ENCODE results near the gene PPM1J. TPM values are rescaled to one million over a fixed set of nuclear protein-coding genes. Genes with fewer than 3 reads are reported as not detected.
A peak's percentile ranks its signal among the peaks of the same experiment; 100 is the strongest.

PPM1J gene
- total and polyA plus RNA-seq, 9 of the 15 experiments (the other 6 are each of a cell fraction or from before 2014, with no cell fraction given) = 0.25 to 10.5 (median 4.2) TPM

DNA sequence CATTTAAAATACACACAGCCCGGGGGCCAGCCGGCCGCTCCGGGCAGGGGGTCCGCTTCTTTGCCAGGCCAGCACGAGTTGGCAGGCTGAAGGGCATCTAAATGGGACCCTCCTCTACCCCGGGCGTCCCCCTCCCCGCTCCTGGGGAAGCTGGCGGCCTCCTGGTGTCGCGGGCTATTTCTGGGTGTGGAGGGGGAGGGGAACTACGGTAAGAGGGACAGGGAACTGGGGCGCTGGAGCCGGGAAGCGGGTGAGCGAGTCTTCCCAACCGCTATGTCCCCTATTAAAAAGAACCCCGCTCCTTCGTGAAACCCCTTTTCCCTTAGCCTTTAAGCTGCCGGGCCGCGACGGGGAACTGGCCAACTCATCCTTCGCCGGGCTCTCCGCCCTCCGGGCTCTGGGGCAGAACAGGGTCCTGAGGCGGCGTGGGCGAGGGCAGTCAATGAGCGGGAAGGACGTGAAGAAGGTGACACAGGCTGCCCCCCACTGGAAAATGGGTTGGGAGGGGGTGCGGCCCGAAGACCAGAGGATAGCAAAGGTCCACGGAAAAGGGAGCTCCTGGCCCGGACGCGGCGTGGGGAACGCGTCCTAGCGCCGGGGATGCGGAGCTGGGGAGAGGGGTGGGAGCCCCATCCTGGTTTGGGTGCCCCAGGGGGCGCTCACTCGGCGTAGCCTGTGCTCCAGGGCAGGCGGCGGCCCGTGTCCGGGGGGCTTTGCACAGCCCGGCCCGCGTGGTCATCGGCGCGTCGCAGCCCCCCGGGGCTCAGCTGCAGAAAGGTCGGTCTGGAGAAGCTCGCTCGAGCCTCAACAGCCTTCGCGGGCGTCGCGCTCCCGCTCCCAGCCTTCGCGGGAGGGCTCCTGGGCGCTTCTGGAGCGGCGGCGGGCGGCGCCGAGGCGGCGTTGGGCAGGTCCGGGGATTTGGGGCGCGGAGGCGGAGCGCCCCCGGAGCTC, 544 bp downstream of the PPM1J start (continued):
- TF ChIP-seq KAT2B (IDR thresholded peaks at IDR 0.05; ENCODE audit: low read depth, low read length) = no peak
- no peak for TF ChIP-seq ZBTB8A (IDR thresholded peaks at IDR 0.05; ENCODE audit: partially characterized antibody)
- TF ChIP-seq GATAD2A (IDR thresholded peaks at IDR 0.05) = no peak
- TF ChIP-seq, protein P1, sequence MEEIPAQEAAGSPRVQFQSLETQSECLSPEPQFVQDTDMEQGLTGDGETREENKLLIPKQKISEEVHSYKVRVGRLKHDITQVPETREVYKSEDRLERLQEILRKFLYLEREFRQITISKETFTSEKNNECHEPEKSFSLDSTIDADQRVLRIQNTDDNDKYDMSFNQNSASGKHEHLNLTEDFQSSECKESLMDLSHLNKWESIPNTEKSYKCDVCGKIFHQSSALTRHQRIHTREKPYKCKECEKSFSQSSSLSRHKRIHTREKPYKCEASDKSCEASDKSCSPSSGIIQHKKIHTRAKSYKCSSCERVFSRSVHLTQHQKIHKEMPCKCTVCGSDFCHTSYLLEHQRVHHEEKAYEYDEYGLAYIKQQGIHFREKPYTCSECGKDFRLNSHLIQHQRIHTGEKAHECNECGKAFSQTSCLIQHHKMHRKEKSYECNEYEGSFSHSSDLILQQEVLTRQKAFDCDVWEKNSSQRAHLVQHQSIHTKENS (CRISPR knock-in tag; IDR thresholded peaks at IDR 0.05) = no peak
- TF ChIP-seq, protein P2, sequence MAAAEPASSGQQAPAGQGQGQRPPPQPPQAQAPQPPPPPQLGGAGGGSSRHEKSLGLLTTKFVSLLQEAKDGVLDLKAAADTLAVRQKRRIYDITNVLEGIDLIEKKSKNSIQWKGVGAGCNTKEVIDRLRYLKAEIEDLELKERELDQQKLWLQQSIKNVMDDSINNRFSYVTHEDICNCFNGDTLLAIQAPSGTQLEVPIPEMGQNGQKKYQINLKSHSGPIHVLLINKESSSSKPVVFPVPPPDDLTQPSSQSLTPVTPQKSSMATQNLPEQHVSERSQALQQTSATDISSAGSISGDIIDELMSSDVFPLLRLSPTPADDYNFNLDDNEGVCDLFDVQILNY (CRISPR knock-in tag; IDR thresholded peaks at IDR 0.05) = no peak
- TF ChIP-seq XRCC5 (IDR thresholded peaks at IDR 0.05; ENCODE audit: low read depth, low read length) = peak; percentile 18; the same call in 1 of the 2 replicates
- TF ChIP-seq HMG20B (CRISPR knock-in tag; IDR thresholded peaks at IDR 0.05) = no peak
- TF ChIP-seq SAFB (IDR thresholded peaks at IDR 0.05; ENCODE audit: borderline replicate concordance, low read depth, low read length) = peak; percentile 66; the same call in 1 of the 2 replicates
- peak; percentile 29; the same call in 1 of the 2 replicates for TF ChIP-seq HDAC6 (IDR thresholded peaks at IDR 0.05; ENCODE audit: low read depth, low read length)
- no peak for TF ChIP-seq EWSR1 (IDR thresholded peaks at IDR 0.05; ENCODE audit: borderline replicate concordance, low read depth, partially characterized antibody)
- no peak for TF ChIP-seq HNRNPH1 (optimal IDR thresholded peaks at IDR 0.05; ENCODE audit: low read depth, low read length)
- TF ChIP-seq, protein P3, sequence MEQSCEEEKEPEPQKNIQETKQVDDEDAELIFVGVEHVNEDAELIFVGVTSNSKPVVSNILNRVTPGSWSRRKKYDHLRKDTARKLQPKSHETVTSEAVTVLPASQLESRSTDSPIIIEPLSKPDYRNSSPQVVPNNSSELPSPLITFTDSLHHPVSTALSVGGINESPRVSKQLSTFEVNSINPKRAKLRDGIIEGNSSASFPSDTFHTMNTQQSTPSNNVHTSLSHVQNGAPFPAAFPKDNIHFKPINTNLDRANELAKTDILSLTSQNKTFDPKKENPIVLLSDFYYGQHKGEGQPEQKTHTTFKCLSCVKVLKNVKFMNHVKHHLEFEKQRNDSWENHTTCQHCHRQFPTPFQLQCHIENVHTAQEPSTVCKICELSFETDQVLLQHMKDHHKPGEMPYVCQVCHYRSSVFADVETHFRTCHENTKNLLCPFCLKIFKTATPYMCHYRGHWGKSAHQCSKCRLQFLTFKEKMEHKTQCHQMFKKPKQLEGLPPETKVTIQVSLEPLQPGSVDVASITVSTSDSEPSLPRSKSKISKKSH (CRISPR knock-in tag; IDR thresholded peaks at IDR 0.05) = no peak
- no peak for TF ChIP-seq ZNF384 (IDR thresholded peaks at IDR 0.05; ENCODE audit: low read depth, low read length)
- no peak for TF ChIP-seq HCFC1 (IDR thresholded peaks at IDR 0.05; ENCODE audit: low read depth, low read length)
- peak; percentile 64 for TF ChIP-seq HMGN3 (IDR thresholded peaks at IDR 0.05; ENCODE audit: borderline replicate concordance, extremely low read depth, insufficient read length, low read depth, low read length)
- TF ChIP-seq ETV1 (tag; conservative IDR thresholded peaks at IDR 0.05; ENCODE audit: low read depth) = no peak
- no peak for TF ChIP-seq ESRRA (IDR thresholded peaks at IDR 0.05; ENCODE audit: borderline replicate concordance, low read depth)
- TF ChIP-seq HBP1 (CRISPR knock-in tag; IDR thresholded peaks at IDR 0.05) = no peak
